Thoracic aorta (tissue), 2 donors: Measurements from ENCODE around the gene SUPT5H. TPM values are rescaled to one million over a fixed set of nuclear protein-coding genes. Genes with fewer than 3 reads are reported as not detected.
"Not testable (repeated sequence)": the region's sequence is repeated elsewhere in the genome, so short reads cannot be mapped to it uniquely, and the experiment has no call there.

ENCODE experiments used
- ATAC-seq: fragments of 150-250 bp; one replicate; pipeline ENCODE4 v1.8.0; 2017; ENCODE audit warnings: low read depth; ENCODE audit not compliant: insufficient number of reproducible peaks, low FRiP score
- DNase-seq: peaks from one replicate; pipeline ENCODE4 v3.0.0-alpha.2; 2020; ENCODE audit warnings: low spot score
- H3K27ac ChIP-seq, 2 donors: fragments of 200-600 bp; sonication (generic); 1 replicate in 1 of 2; 2 replicates in 1 of 2; pipeline ENCODE4 v1.5.1; 2016; ENCODE audit warnings: mild to moderate bottlenecking in 2 of 2, moderate library complexity in 2 of 2
- H3K27me3 ChIP-seq: fragments of 200-600 bp; sonication (generic); replicated peaks from 2 replicates; pipeline ENCODE4 v1.6.0; 2016; ENCODE audit warnings: mild to moderate bottlenecking; ENCODE audit not compliant: insufficient read depth
- H3K36me3 ChIP-seq: fragments of 200-600 bp; sonication (generic); one replicate; pipeline ENCODE4 v1.5.1; 2016
- H3K4me1 ChIP-seq, 2 donors: fragments of 200-600 bp; sonication (generic); 1 replicate in 1 of 2; 2 replicates in 1 of 2; pipeline versions ENCODE4 v1.5.1 to v1.6.0; 2016; ENCODE audit warnings: low read depth in 2 of 2, mild to moderate bottlenecking in 1 of 2; ENCODE audit not compliant: control insufficient read depth in 1 of 2
- H3K4me3 ChIP-seq: fragments of 200-600 bp; sonication (generic); 2 replicates; pipeline ENCODE4 v1.5.1; 2016; ENCODE audit warnings: mild to moderate bottlenecking
- H3K9me3 ChIP-seq: fragments of 200-600 bp; sonication (generic); 2 replicates; pipeline ENCODE4 v1.5.1; 2016
- CTCF ChIP-seq: fragments of 200-600 bp; sonication (generic); IDR thresholded peaks from one replicate; pipeline ENCODE4 v1.5.1; 2019; ENCODE audit warnings: antibody characterized with exemption
- total RNA-seq, 2 donors: library from RNA; depleted of rRNA; stranded (reverse); fragments of >200 nt; gene quantifications; one replicate each; pipeline versions ENCODE4 v1.1.0 to v1.2.3, GENCODE V29; 2016

The SUPT5H gene
- total RNA-seq, 2 donors from 2014 or later = 94.4 to 157 TPM

GRCh38 chr19:39475748-39476147 is 30.4 kb downstream of the SUPT5H start:
- H3K36me3 ChIP-seq = peaks cover 44% of the 10 kb centered on the region
- no peak for TF ChIP-seq CTCF
- no peak overlapping the region for H3K27ac ChIP-seq
- H3K4me3 ChIP-seq = no peak overlapping the region
- H3K9me3 ChIP-seq = no peaks in the 10 kb centered on the region
- no peak for ATAC-seq
- peaks cover 2 to 8% of the 10 kb centered on the region in 2 donors for H3K4me1 ChIP-seq
- no peak for DNase-seq
- no peaks in the 10 kb centered on the region for H3K27me3 ChIP-seq

- not testable (repeated sequence) for DNase-seq, H3K9me3 ChIP-seq, ATAC-seq, H3K27ac ChIP-seq, H3K4me3 ChIP-seq, H3K27me3 ChIP-seq
- peaks cover 14% of the 10 kb centered on the region for H3K36me3 ChIP-seq
- H3K4me1 ChIP-seq = peaks cover 11 to 21% of the 10 kb centered on the region in 2 donors
These were observed 34.0 kb downstream of the SUPT5H start for GRCh38 chr19:39479319-39479801.

GRCh38 chr19:39479916-39480315 is 34.5 kb downstream of the SUPT5H start:
- Histone ChIP-seq H3K4me1 (peaks cover 11 to 21% of the 10 kb centered on the region in 2 donors), H3K27me3 (no peaks in the 10 kb centered on the region), H3K36me3 (peaks cover 9% of the 10 kb centered on the region), H3K4me3 (peak overlapping the region; percentile 87), H3K27ac (peak overlapping the region; percentile 36 to 57), H3K9me3 (no peaks in the 10 kb centered on the region)
- no peak for TF ChIP-seq CTCF
- DNase-seq = no peak
- no peak for ATAC-seq

- Histone ChIP-seq H3K27me3 (no peaks in the 10 kb centered on the region), H3K4me1 (peaks cover 11 to 21% of the 10 kb centered on the region in 2 donors), H3K36me3 (peaks cover 9% of the 10 kb centered on the region), H3K4me3 (peak within 1 kb of the TSS; percentile 87), H3K27ac (peak within 1 kb of the TSS; percentile 57 to 72), H3K9me3 (no peaks in the 10 kb centered on the region)
- DNase-seq = peak; percentile 93
- TF ChIP-seq CTCF = no peak
- peak; percentile 62 for ATAC-seq
These were observed 35.2 kb downstream of the SUPT5H start, which contains the start of gene TIMM50 for GRCh38 chr19:39480337-39481228. TIMM50 (plus strand) TSS chr19:39480838; CDS start chr19:39480854, 16 bp downstream.

- peaks cover 9% of the 10 kb centered on the region for H3K36me3 ChIP-seq
- DNase-seq (no peak), ATAC-seq (no peak)
- H3K27ac ChIP-seq = peak overlapping the region; percentile 57 to 72
- H3K4me3 ChIP-seq = peak overlapping the region; percentile 87
- peaks cover 11 to 21% of the 10 kb centered on the region in 2 donors for H3K4me1 ChIP-seq
- no peak for TF ChIP-seq CTCF
- no peaks in the 10 kb centered on the region for H3K27me3 ChIP-seq
- H3K9me3 ChIP-seq = no peaks in the 10 kb centered on the region
These were observed 35.8 kb downstream of the SUPT5H start for GRCh38 chr19:39481229-39481545.
